HCT116 (cell line): ENCODE results near the gene TBX2. TPM values are rescaled to one million over a fixed set of nuclear protein-coding genes. Genes with fewer than 3 reads are reported as not detected.
A peak's percentile ranks its signal among the peaks of the same experiment; 100 is the strongest.

Experiments
- ATAC-seq: fragments of 200-7000 bp; cut with Tn5 transposase; 2 replicates; pipeline ENCODE4 v1.9.1; 2020; ENCODE audit warnings: mild to moderate bottlenecking, moderate library complexity
- BruUV-seq: library from RNA; stranded (reverse); fragments of 400-500 nt; replicated peaks from 2 replicates; lab custom pipeline; 2021; lab: Mats Ljungman, UMichigan
- CTCF ChIA-PET: fragments of 300-600 bp; sonication (Branson Sonifier 250); formaldehyde crosslinking; loops from one replicate; lab custom pipeline; 2021; ENCODE audit warnings: antibody characterized with exemption; lab: Charles Lee
- POLR2A ChIA-PET: fragments of 300-600, 350-600 bp; sonication (Branson Sonifier 250); formaldehyde crosslinking; loops from one replicate; lab custom pipeline; 2021; ENCODE audit warnings: antibody characterized with exemption; lab: Charles Lee
- RAD21 ChIA-PET, 2 experiments: fragments of 300-600 bp; sonication (Branson Sonifier 250); formaldehyde crosslinking; loops; one replicate each; lab custom pipeline; 2023; ENCODE audit warnings: low total read pairs in 2 of 2; ENCODE audit not compliant: uncharacterized antibody in 2 of 2, unreplicated experiment in 2 of 2, low non-redundant PET in 1 of 2; lab: Charles Lee
- DNase-seq: peaks from one replicate; pipeline ENCODE4 v3.0.0-alpha.2; 2010; ENCODE audit warnings: low read depth, low spot score
- H2AFZ ChIP-seq: fragments of 200-600 bp; shearing (Covaris generic), sonication (generic); 2 replicates; pipeline ENCODE4 v1.6.1; 2017; ENCODE audit warnings: low read depth, mixed run types, mixed read lengths, antibody characterized with exemption, low read length; ENCODE audit not compliant: poor library complexity, severe bottlenecking
- H3K27ac ChIP-seq: 2 replicates; pipeline ENCODE4 v1.5.1; 2012; ENCODE audit warnings: low read depth, low read length
- H3K27me3 ChIP-seq: fragments of 200-600 bp; sonication (generic); 2 replicates; pipeline ENCODE4 v1.6.1; 2016; ENCODE audit warnings: mixed run types, low read length, mixed read lengths; ENCODE audit not compliant: insufficient read depth
- H3K36me3 ChIP-seq, 2 experiments: fragments of 200-500 bp in 1 of 2; fragments of 200-600 bp in 1 of 2; sonication (Bioruptor generic) in 1 of 2; sonication (generic) in 1 of 2; 2 replicates each; pipeline versions ENCODE4 v1.5.1 to v1.6.1; 2014 to 2016; ENCODE audit warnings: low read length in 2 of 2, inconsistent platforms in 1 of 2, mixed read lengths in 1 of 2, mixed run types in 1 of 2; ENCODE audit not compliant: insufficient read depth in 2 of 2, control insufficient read depth in 1 of 2
- H3K4me1 ChIP-seq, 2 experiments: fragments of 200-600 bp in 1 of 2; sonication (generic) in 1 of 2; 2 replicates each; pipeline versions ENCODE4 v1.5.1 to v1.6.1; 2012 to 2017; ENCODE audit warnings: low read length in 2 of 2, inconsistent platforms in 1 of 2, mild to moderate bottlenecking in 1 of 2, mixed read lengths in 1 of 2, mixed run types in 1 of 2, moderate library complexity in 1 of 2; ENCODE audit not compliant: insufficient read depth in 2 of 2, control insufficient read depth in 1 of 2
- H3K4me2 ChIP-seq: fragments of 200-600 bp; sonication (generic); 2 replicates; pipeline ENCODE4 v1.6.1; 2017; ENCODE audit warnings: mixed run types, low read length, mixed read lengths
- H3K4me3 ChIP-seq, 2 experiments: fragments of 200-600 bp in 1 of 2; sonication (generic) in 1 of 2; replicated peaks in 1 of 2; 2 replicates each; pipeline ENCODE4 v1.5.1; 2011 to 2016; ENCODE audit warnings: low read length in 2 of 2, control low read depth in 1 of 2, low read depth in 1 of 2, mild to moderate bottlenecking in 1 of 2, mixed read lengths in 1 of 2, mixed run types in 1 of 2
- H3K79me2 ChIP-seq: fragments of 200-600 bp; sonication (generic); 2 replicates; pipeline ENCODE4 v1.6.1; 2017; ENCODE audit warnings: mild to moderate bottlenecking, mixed run types, low read length, moderate library complexity, mixed read lengths; ENCODE audit not compliant: insufficient read depth
- H3K9ac ChIP-seq: fragments of 200-600 bp; sonication (generic); 2 replicates; pipeline ENCODE4 v1.6.1; 2016; ENCODE audit warnings: low read length, mixed read lengths
- H3K9me2 ChIP-seq: fragments of 200-600 bp; sonication (generic), shearing (Covaris generic); 2 replicates; pipeline ENCODE4 v1.6.1; 2017; ENCODE audit warnings: mixed run types, mild to moderate bottlenecking, moderate library complexity; ENCODE audit not compliant: insufficient read depth
- H3K9me3 ChIP-seq, 2 experiments: fragments of 200-500 bp in 1 of 2; fragments of 200-600 bp in 1 of 2; sonication (Bioruptor generic) in 1 of 2; sonication (generic) in 1 of 2; 2 replicates each; pipeline ENCODE4 v1.6.1; 2014 to 2017; ENCODE audit warnings: low read length in 2 of 2, mixed read lengths in 2 of 2, inconsistent platforms in 1 of 2, low read depth in 1 of 2, mild to moderate bottlenecking in 1 of 2, mixed run types in 1 of 2, moderate library complexity in 1 of 2; ENCODE audit not compliant: control insufficient read depth in 1 of 2, insufficient read depth in 1 of 2
- H4K20me1 ChIP-seq: fragments of 200-600 bp; sonication (generic), shearing (Covaris generic); 2 replicates; pipeline ENCODE4 v1.6.1; 2017; ENCODE audit warnings: mixed run types, mild to moderate bottlenecking, moderate library complexity; ENCODE audit not compliant: insufficient read depth
- EZH2 ChIP-seq: fragments of 200-600 bp; sonication (generic); IDR thresholded peaks from 2 replicates; pipeline ENCODE4 v1.6.1; 2017; ENCODE audit warnings: antibody characterized with exemption, mixed run types
- RAD21 ChIP-seq: IDR thresholded peaks from 2 replicates; pipeline ENCODE4 v1.6.1; 2012; ENCODE audit warnings: low read depth, mild to moderate bottlenecking
- SIN3A ChIP-seq: IDR thresholded peaks from 2 replicates; pipeline ENCODE4 v1.6.1; 2012; ENCODE audit warnings: low read depth
- SRF ChIP-seq: IDR thresholded peaks from 2 replicates; pipeline ENCODE4 v1.6.1; 2012; ENCODE audit warnings: low read depth
- TCF7L2 ChIP-seq: IDR thresholded peaks from 2 replicates; pipeline ENCODE4 v1.7.0; 2011; ENCODE audit warnings: borderline replicate concordance, inconsistent platforms; ENCODE audit not compliant: insufficient read depth, insufficient read length; ENCODE audit errors: extremely low read depth
- ZFX ChIP-seq: fragments of 450-650 bp; IDR thresholded peaks from 2 replicates; pipeline ENCODE4 v1.6.1; 2017
- intact Hi-C: fragments of 100-400 bp; cut with micrococcal nuclease; formaldehyde crosslinking; loops from 2 replicates; pipeline ENCODE4 v1.10.0; 2022
- total RNA-seq: library from RNA; stranded (reverse); gene quantifications from one replicate; pipeline ENCODE4 v1.2.1, GENCODE V29; 2021; ENCODE audit not compliant: unreplicated experiment
- TF ChIP-seq, protein P1 (sequence below), 3 experiments: fragments of 200-600 bp in 1 of 3; sonication (generic) in 1 of 3; IDR thresholded peaks in 2 of 3; conservative IDR thresholded peaks in 1 of 3; 2 replicates each; pipeline ENCODE4 v1.5.1; 2012 to 2017; ENCODE audit warnings: low read depth in 2 of 3, low read length in 2 of 3, antibody characterized with exemption in 1 of 3, borderline replicate concordance in 1 of 3, control low read depth in 1 of 3, mild to moderate bottlenecking in 1 of 3, mixed read lengths in 1 of 3, mixed run types in 1 of 3, moderate library complexity in 1 of 3; ENCODE audit not compliant: insufficient read depth in 1 of 3

TBX2 gene
- total RNA-seq, 1 experiment from 2014 or later = 0.71 TPM

DNA sequence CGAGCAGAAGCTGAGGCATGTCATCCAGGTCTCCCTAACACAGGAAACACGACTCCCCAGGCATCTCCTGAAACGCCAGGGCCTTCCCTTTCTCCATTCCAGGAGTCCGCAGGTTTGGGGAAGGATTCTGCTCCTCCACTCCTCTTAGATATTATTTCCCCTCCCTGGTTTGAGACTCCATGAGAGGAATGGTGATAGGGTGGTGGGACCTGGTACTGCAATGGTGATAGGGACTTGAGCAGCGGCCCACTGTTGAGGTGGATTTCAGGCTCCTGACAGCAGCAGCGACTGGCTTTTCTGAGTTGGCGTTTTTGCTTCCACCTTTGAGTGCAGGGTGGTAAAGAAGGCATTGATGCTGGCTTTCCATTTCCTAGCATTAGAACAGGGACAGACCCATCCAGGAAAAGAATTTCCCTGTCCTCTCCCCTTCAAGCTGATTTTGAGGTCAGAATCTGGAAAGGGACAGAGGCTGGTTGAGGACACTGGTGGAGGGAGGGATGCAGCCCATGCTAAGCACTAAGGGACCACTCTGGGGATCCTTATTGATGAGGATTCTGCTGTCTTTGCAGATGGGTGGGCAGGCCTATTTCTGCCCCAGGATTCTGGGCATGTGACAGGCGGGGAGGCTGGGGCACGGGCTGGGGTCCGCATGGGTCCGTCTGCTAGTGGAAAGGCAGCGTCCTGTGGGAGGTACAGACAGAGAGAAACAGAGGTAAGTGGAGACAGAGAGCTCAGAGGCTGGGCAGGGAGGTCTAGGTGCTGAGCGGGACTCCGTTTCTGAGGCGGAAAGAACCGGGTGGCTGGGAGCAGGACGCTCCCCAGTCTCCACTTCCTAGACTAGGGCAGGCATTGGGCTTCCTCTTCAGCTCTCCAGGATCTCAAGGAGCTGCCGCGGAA lies 51.2 kb downstream of the TBX2 start:
- intact Hi-C loops = no loop called here
- Histone ChIP-seq H3K4me1 (no peaks in the 10 kb centered on the region; a peak in 1 of 4 replicates), H4K20me1 (no peaks in the 10 kb centered on the region), H3K27ac (no peak overlapping the region), H3K27me3 (no peaks in the 10 kb centered on the region), H3K36me3 (no peaks in the 10 kb centered on the region), H3K9ac (no peak overlapping the region), H2AFZ (no peak overlapping the region), H3K4me2 (no peak overlapping the region), H3K9me3 (no peaks in the 10 kb centered on the region), H3K79me2 (no peaks in the 10 kb centered on the region), H3K4me3 (no peak overlapping the region), H3K9me2 (no peaks in the 10 kb centered on the region)
- no TSS peak for BruUV-seq
- DNase-seq = no peak
- POLR2A ChIA-PET = interaction anchor here (1.6 kb wide), 1 partner anchor 45 kb away, joined by 7 read pairs; no protein-coding TSS in a partner anchor
- RAD21 ChIA-PET = no interaction called here
- CTCF ChIA-PET = no interaction called here
- TF ChIP-seq RAD21 = no peak
- TF ChIP-seq, protein P1, sequence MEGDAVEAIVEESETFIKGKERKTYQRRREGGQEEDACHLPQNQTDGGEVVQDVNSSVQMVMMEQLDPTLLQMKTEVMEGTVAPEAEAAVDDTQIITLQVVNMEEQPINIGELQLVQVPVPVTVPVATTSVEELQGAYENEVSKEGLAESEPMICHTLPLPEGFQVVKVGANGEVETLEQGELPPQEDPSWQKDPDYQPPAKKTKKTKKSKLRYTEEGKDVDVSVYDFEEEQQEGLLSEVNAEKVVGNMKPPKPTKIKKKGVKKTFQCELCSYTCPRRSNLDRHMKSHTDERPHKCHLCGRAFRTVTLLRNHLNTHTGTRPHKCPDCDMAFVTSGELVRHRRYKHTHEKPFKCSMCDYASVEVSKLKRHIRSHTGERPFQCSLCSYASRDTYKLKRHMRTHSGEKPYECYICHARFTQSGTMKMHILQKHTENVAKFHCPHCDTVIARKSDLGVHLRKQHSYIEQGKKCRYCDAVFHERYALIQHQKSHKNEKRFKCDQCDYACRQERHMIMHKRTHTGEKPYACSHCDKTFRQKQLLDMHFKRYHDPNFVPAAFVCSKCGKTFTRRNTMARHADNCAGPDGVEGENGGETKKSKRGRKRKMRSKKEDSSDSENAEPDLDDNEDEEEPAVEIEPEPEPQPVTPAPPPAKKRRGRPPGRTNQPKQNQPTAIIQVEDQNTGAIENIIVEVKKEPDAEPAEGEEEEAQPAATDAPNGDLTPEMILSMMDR (IDR thresholded peaks at IDR 0.05 in 2 of 3, conservative IDR thresholded peaks at IDR 0.05 in 1 of 3; ENCODE audit: borderline replicate concordance in 1 of 3, insufficient read depth in 1 of 3, low read depth in 2 of 3, low read length in 2 of 3) = peak in 1 of 3 experiments; percentile 24; a peak in 1 of 6 replicates
- peak; percentile 58 for ATAC-seq

DNA sequence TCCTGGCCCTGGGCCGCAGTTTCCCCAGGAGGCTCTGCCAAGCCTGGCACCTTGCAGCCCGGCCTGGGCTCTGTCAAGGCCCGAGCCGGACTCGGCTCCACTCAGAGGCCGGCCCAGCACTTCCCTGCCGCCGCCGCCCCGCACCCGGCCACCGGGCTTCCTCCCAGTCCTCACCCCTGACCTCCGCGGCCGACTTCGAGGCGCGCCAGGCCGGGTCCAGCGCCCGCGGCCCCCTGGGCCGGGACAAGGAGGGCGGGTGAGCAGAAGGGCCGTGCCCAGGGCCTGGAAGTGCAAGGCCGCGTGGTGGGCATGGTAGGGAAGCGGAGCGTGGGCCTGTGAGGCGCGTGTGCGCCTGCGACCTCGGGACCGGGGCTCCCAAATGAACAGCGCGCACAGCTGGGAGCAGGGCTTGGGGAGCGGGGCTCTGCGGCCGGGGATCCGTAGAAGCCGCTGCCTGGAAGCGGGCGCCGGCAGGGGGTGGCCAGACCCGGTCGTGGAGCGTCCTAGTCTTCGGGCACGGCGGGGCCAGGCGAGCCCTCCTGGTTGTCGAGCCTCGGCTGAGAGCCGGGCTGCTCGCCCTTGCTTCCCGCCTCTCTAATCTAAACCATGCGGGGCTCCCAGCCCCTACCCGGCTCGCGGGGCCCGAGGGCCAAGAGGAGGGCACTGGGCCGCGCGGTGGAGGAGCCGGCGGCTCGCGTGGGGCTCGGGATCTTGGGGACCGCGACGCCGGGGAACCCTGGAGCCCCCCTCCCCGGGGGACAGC lies 52.1 kb downstream of the TBX2 start:
- no peak for ATAC-seq

More for the DNA sequence above, 52.1 kb downstream of the TBX2 start:
- no peaks in the 10 kb centered on the region; a peak in 1 of 4 replicates for H3K4me1 ChIP-seq
- TF ChIP-seq, protein P1 (IDR thresholded peaks at IDR 0.05 in 2 of 3, conservative IDR thresholded peaks at IDR 0.05 in 1 of 3; ENCODE audit: borderline replicate concordance in 1 of 3, insufficient read depth in 1 of 3, low read depth in 2 of 3, low read length in 2 of 3) = no peak
- TF ChIP-seq TCF7L2 (no peak), SRF (no peak), ZFX (no peak), EZH2 (no peak), SIN3A (no peak)
- POLR2A ChIA-PET = no interaction called here
- no peaks in the 10 kb centered on the region for H3K9me3 ChIP-seq
- DNase-seq = no peak
- BruUV-seq = no TSS peak
- H2AFZ ChIP-seq = no peak overlapping the region
- H3K9ac ChIP-seq = no peak overlapping the region
- no peak overlapping the region for H3K4me3 ChIP-seq
- H3K79me2 ChIP-seq = no peaks in the 10 kb centered on the region
- H3K27me3 ChIP-seq = no peaks in the 10 kb centered on the region
- RAD21 ChIA-PET = no interaction called here
- H3K27ac ChIP-seq = no peak overlapping the region
- intact Hi-C loops = no loop called here
- H3K9me2 ChIP-seq = no peaks in the 10 kb centered on the region
- H4K20me1 ChIP-seq = no peaks in the 10 kb centered on the region
- H3K36me3 ChIP-seq = no peaks in the 10 kb centered on the region
- CTCF ChIA-PET = no interaction called here
- no peak overlapping the region for H3K4me2 ChIP-seq
